ENCODE results near the gene PPP1R11.

- TF ChIP-seq CTCF (IDR thresholded peaks at IDR 0.05), result no peak
- no peak for TF ChIP-seq ZFX (IDR thresholded peaks at IDR 0.05; ENCODE audit: borderline replicate concordance)
These were observed 24.1 kb upstream of the PPP1R11 start for GRCh38 chr6:30042914-30043313.
